H1 (cell line): ENCODE measurements around the gene LBH.

Experiments used
- CHD2 ChIP-seq: IDR thresholded peaks from 2 replicates; pipeline ENCODE4 v1.6.1; 2012; ENCODE audit warnings: low read length, improper control_type of control experiment
- EP300 ChIP-seq, 2 experiments: IDR thresholded peaks; 1 replicate in 1 of 2; 2 replicates in 1 of 2; pipeline ENCODE4 v1.6.1; 2011 to 2012; ENCODE audit warnings: low read depth in 2 of 2, low read length in 2 of 2, mild to moderate bottlenecking in 2 of 2, borderline replicate concordance in 1 of 2, inconsistent platforms in 1 of 2, moderate library complexity in 1 of 2
- EZH2 ChIP-seq: fragments of 200-600 bp; sonication (generic); IDR thresholded peaks from 2 replicates; pipeline ENCODE4 v1.7.1; 2012; ENCODE audit warnings: low read depth, mild to moderate bottlenecking, moderate library complexity, low read length, inconsistent platforms; ENCODE audit not compliant: severe bottlenecking
- POLR2A ChIP-seq, 2 experiments: IDR thresholded peaks; 1 replicate in 1 of 2; 2 replicates in 1 of 2; pipeline ENCODE4 v1.6.1; 2011; ENCODE audit warnings: low read depth in 2 of 2, low read length in 2 of 2, mild to moderate bottlenecking in 2 of 2; ENCODE audit errors: control extremely low read depth in 1 of 2
- USF2 ChIP-seq: IDR thresholded peaks from 2 replicates; pipeline ENCODE4 v1.6.1; 2011; ENCODE audit warnings: low read length, improper control_type of control experiment
- YY1 ChIP-seq: IDR thresholded peaks from 2 replicates; pipeline ENCODE4 v1.6.1; 2011; ENCODE audit warnings: low read depth, mild to moderate bottlenecking, low read length

- no peak for TF ChIP-seq CHD2
- TF ChIP-seq POLR2A (IDR thresholded peaks at IDR 0.05; ENCODE audit: control extremely low read depth in 1 of 2, low read depth in 2 of 2, low read length in 2 of 2) = no peak
- no peak for TF ChIP-seq YY1
- TF ChIP-seq USF2 = no peak
- TF ChIP-seq EZH2 = no peak
- no peak for TF ChIP-seq EP300 (IDR thresholded peaks at IDR 0.05; ENCODE audit: borderline replicate concordance in 1 of 2, low read depth in 2 of 2, low read length in 2 of 2)
These were observed 29.6 kb downstream of the LBH start for GRCh38 chr2:30260941-30261340.
